ENCODE data around the gene EIF4E3. TPM values are rescaled to one million over a fixed set of nuclear protein-coding genes. Genes with fewer than 3 reads are reported as not detected.

EIF4E3 gene
- total RNA-seq, 2 experiments from 2014 or later: 48.2 to 50.4 TPM

- H3K27ac ChIP-seq (ENCODE audit: low read depth in 1 of 2, low read length in 2 of 2): peak overlapping the region in 1 of 2 donors; percentile 26
- intact Hi-C loops (cut with DNase I, micrococcal nuclease): loop anchor here in 1 of 2 experiments (2.0 to 10.0 kb wide), 2 partner anchors 19 to 119 kb away; partner anchors contain the start of gene FOXP1
- H3K4me1 ChIP-seq (ENCODE audit: insufficient read depth, low read length): peaks cover 42% of the 10 kb centered on the region
- no peaks in the 10 kb centered on the region for H3K27me3 Mint-ChIP-seq
- H3K4me1 Mint-ChIP-seq (ENCODE audit: low read depth): peaks cover 78% of the 10 kb centered on the region
- peak overlapping the region; percentile 85 for H3K27ac Mint-ChIP-seq
- ChIA-PET CTCF (no interaction called here), POLR2A (interaction anchor here (1.0 kb wide), 1 partner anchor 26 kb away, joined by 3 read pairs; no protein-coding TSS in a partner anchor)
- peak overlapping the region; percentile 27 for H3K4me3 Mint-ChIP-seq
- H3K27me3 ChIP-seq (ENCODE audit: control insufficient read depth in 1 of 2, insufficient read depth in 2 of 2, low read length in 2 of 2): no peaks in the 10 kb centered on the region
- no peak overlapping the region for H3K4me3 ChIP-seq (ENCODE audit: low read length)
- no peak for TF ChIP-seq CTCF (IDR thresholded peaks at IDR 0.05)
- DNase-seq (no peak), ATAC-seq (ENCODE audit: poor library complexity) (no peak)
- no peaks in the 10 kb centered on the region for H3K9me3 ChIP-seq (ENCODE audit: control insufficient read depth in 1 of 2, insufficient read depth in 1 of 2, low read length in 2 of 2)
- H3K36me3 ChIP-seq (ENCODE audit: insufficient read depth, low read length): peaks cover 53% of the 10 kb centered on the region
- H3K36me3 Mint-ChIP-seq (ENCODE audit: low read depth): peaks cover 80% of the 10 kb centered on the region
- H3K9me3 Mint-ChIP-seq: no peaks in the 10 kb centered on the region
Observed at GRCh38 chr3:71703797-71704196, 21.4 kb downstream of the EIF4E3 start.

- DNase-seq: peak in 5 of 14 experiments; percentile 28 to 79 (median 67)
- POLR2A ChIA-PET: interaction anchor here (0.6 to 1.1 kb wide), 6 partner anchors 16 to 1167 kb away, joined by 3 to 5 read pairs (median 4); partner anchors contain the start of gene EIF4E3
- Mint-ChIP-seq H3K27me3 (no peaks in the 10 kb centered on the region), H3K4me1 (ENCODE audit: low read depth) (peaks cover 78% of the 10 kb centered on the region), H3K36me3 (ENCODE audit: low read depth) (peaks cover 80% of the 10 kb centered on the region), H3K4me3 (peak overlapping the region; percentile 72), H3K27ac (peak overlapping the region; percentile 85), H3K9me3 (no peaks in the 10 kb centered on the region)
- peaks cover 42% of the 10 kb centered on the region for H3K4me1 ChIP-seq (ENCODE audit: insufficient read depth, low read length)
- TF ChIP-seq CTCF (IDR thresholded peaks at IDR 0.05): no peak
- peak; percentile 89 for ATAC-seq (ENCODE audit: poor library complexity)
- H3K9me3 ChIP-seq (ENCODE audit: control insufficient read depth in 1 of 2, insufficient read depth in 1 of 2, low read length in 2 of 2): no peaks in the 10 kb centered on the region
- intact Hi-C loops (cut with DNase I, micrococcal nuclease): loop anchor here in 1 of 2 experiments (2.0 to 10.0 kb wide), 2 partner anchors 20 to 118 kb away; partner anchors contain the start of gene FOXP1
- H3K36me3 ChIP-seq (ENCODE audit: insufficient read depth, low read length): peaks cover 54% of the 10 kb centered on the region
- no peaks in the 10 kb centered on the region for H3K27me3 ChIP-seq (ENCODE audit: control insufficient read depth in 1 of 2, insufficient read depth in 2 of 2, low read length in 2 of 2)
- H3K27ac ChIP-seq (ENCODE audit: low read depth in 1 of 2, low read length in 2 of 2): peak overlapping the region; percentile 49 to 51
- H3K4me3 ChIP-seq (ENCODE audit: low read length): no peak overlapping the region
- CTCF ChIA-PET: interaction anchor here (0.6 to 2.0 kb wide), 5 partner anchors 8 to 1298 kb away, joined by 3 to 7 read pairs (median 3); no protein-coding TSS in a partner anchor
Observed at GRCh38 chr3:71702131-71703024, 22.8 kb downstream of the EIF4E3 start.

GRCh38 chr3:71701251-71701762, 23.9 kb downstream of the EIF4E3 start:
- ChIA-PET POLR2A (interaction anchor here (0.7 kb wide), 1 partner anchor 44 kb away, joined by 3 read pairs; no protein-coding TSS in a partner anchor), CTCF (interaction anchor here (0.9 to 2.0 kb wide), 2 partner anchors 25 to 29 kb away, joined by 3 to 7 read pairs; no protein-coding TSS in a partner anchor)
- Histone ChIP-seq H3K4me1 (ENCODE audit: insufficient read depth, low read length) (peaks cover 42% of the 10 kb centered on the region), H3K27ac (ENCODE audit: low read depth in 1 of 2, low read length in 2 of 2) (peak overlapping the region in 1 of 2 donors; percentile 16), H3K36me3 (ENCODE audit: insufficient read depth, low read length) (peaks cover 52% of the 10 kb centered on the region), H3K4me3 (ENCODE audit: low read length) (no peak overlapping the region), H3K27me3 (ENCODE audit: control insufficient read depth in 1 of 2, insufficient read depth in 2 of 2, low read length in 2 of 2) (no peaks in the 10 kb centered on the region), H3K9me3 (ENCODE audit: control insufficient read depth in 1 of 2, insufficient read depth in 1 of 2, low read length in 2 of 2) (no peaks in the 10 kb centered on the region)
- no peak overlapping the region for H3K4me3 Mint-ChIP-seq
- DNase-seq (no peak), ATAC-seq (ENCODE audit: poor library complexity) (no peak)
- intact Hi-C loops (cut with DNase I, micrococcal nuclease): loop anchor here in 1 of 2 experiments (10.0 kb wide), 1 partner anchor 117 kb away; the partner anchor contains the start of gene FOXP1
- H3K27me3 Mint-ChIP-seq: no peaks in the 10 kb centered on the region
- no peaks in the 10 kb centered on the region for H3K9me3 Mint-ChIP-seq
- H3K27ac Mint-ChIP-seq: peak overlapping the region; percentile 85
- H3K36me3 Mint-ChIP-seq (ENCODE audit: low read depth): peaks cover 77% of the 10 kb centered on the region
- no peak for TF ChIP-seq CTCF (IDR thresholded peaks at IDR 0.05)
- peaks cover 71% of the 10 kb centered on the region for H3K4me1 Mint-ChIP-seq (ENCODE audit: low read depth)

Measured in CD4-positive, alpha-beta T cell (primary cell).